HuH-7.5 (cell line): ENCODE data around the gene COX7A1.
"Not testable (repeated sequence)": the region's sequence is repeated elsewhere in the genome, so short reads cannot be mapped to it uniquely, and the experiment has no call there.

Experiments
- DNase-seq: peaks from one replicate; pipeline ENCODE4 v3.0.0; 2011; ENCODE audit warnings: low spot score

The COX7A1 gene

GRCh38 chr19:36141039-36141927 is 11.0 kb downstream of the COX7A1 start:
- peak; percentile 93 for DNase-seq

- DNase-seq, result peak; percentile 76
These were observed 11.8 kb downstream of the COX7A1 start for GRCh38 chr19:36140304-36141038.

GRCh38 chr19:36139473-36140303 is 12.6 kb downstream of the COX7A1 start, which contains the start of gene CAPNS1:
Gene CAPNS1 (plus strand): TSS chr19:36140066. CDS start chr19:36141012, 946 bp downstream.
- peak; percentile 98 for DNase-seq

- DNase-seq, result no peak
These were observed 13.2 kb downstream of the COX7A1 start for GRCh38 chr19:36139120-36139472.

- no peak for DNase-seq
These were observed 15.1 kb downstream of the COX7A1 start for GRCh38 chr19:36136964-36137686.

- DNase-seq, result not testable (repeated sequence)
These were observed 17.4 kb downstream of the COX7A1 start for GRCh38 chr19:36134867-36135266.

GRCh38 chr19:36131221-36131620 is 21.0 kb downstream of the COX7A1 start:
- not testable (repeated sequence) for DNase-seq

- no peak for DNase-seq
These were observed 23.9 kb downstream of the COX7A1 start for GRCh38 chr19:36128392-36128736.

- DNase-seq, result no peak
These were observed 26.7 kb downstream of the COX7A1 start for GRCh38 chr19:36125557-36125956.

- no peak for DNase-seq
These were observed 30.6 kb downstream of the COX7A1 start for GRCh38 chr19:36121486-36122124.

- no peak for DNase-seq
These were observed 31.3 kb downstream of the COX7A1 start for GRCh38 chr19:36120984-36121358.

GRCh38 chr19:36120092-36120983 is 31.9 kb downstream of the COX7A1 start:
- peak; percentile 46 for DNase-seq

GRCh38 chr19:36116344-36116637 is 36.0 kb downstream of the COX7A1 start:
- DNase-seq, result no peak

GRCh38 chr19:36115453-36116343 is 36.5 kb downstream of the COX7A1 start, which contains the start of gene TBCB:
Gene TBCB (plus strand): TSS chr19:36115468. CDS start chr19:36115561, 93 bp downstream.
- peak; percentile 37 for DNase-seq

GRCh38 chr19:36114721-36115452 is 37.4 kb downstream of the COX7A1 start, which contains the start of gene POLR2I:
Gene POLR2I (minus strand): TSS chr19:36114875. CDS start chr19:36114856, 19 bp downstream.
- DNase-seq, result peak; percentile 99

GRCh38 chr19:36113894-36114720 is 38.1 kb downstream of the COX7A1 start:
- DNase-seq, result no peak

- no peak for DNase-seq
These were observed 38.8 kb downstream of the COX7A1 start for GRCh38 chr19:36113425-36113824.
